LoVo (cell line): Measurements from ENCODE around the gene SIPA1L3.
"Not testable (repeated sequence)": the region's sequence is repeated elsewhere in the genome, so short reads cannot be mapped to it uniquely, and the experiment has no call there.

ENCODE experiments used
- DNase-seq: peaks from one replicate; pipeline ENCODE4 v3.0.0-alpha.2; 2016; ENCODE audit warnings: low spot score

SIPA1L3 gene

DNA sequence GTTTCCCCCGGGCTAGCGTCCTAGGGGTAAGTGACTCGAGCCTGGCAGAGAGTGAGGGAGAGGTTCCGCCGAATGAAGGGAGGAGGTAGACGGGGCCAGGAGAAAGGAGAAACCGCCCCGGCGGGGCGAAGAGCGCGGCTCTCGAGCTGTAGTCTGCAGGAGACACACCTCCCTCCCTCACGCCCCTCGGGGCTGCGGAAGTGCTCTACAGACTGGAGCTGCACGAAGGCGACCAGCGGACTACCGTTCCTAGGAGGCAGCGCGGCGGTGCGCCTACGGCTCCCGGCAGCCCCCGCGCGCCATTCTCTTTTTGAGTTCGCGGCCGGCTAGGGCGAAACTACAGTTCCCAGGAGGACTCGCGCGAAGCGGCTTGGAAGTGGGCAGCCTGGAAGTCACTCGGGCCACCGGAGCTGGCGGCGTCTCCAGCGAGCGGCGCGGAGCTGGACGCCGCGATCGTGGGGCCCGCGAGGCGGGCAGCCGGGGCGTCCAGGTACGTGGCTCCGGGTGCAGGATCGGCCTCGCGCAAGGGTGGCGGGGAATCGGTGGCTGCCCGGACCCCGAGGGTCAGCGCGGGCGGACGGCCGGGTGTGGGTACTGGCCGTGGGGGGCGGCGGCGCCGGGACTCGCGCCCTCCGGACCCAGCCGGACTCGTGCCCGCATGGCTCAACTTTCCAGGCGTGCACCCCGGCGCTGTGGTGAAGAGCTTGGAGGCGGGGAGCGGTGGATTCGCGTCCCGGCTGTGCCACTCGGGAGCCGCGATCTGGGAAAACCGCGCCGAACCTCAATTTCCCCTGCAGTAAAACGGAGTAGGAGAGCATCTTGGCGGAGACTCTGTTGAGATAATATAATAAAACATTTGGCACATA lies at the start of gene SIPA1L3:
Gene SIPA1L3 (plus strand): TSS at position 340 of the 866 bp plus-strand sequence. CDS start 174,358 bp downstream, outside the sequence.
- peak; percentile 96 for DNase-seq

GRCh38 chr19:37864501-37864900 lies 42.5 kb upstream of the SIPA1L3 start:
- DNase-seq = no peak

- not testable (repeated sequence) for DNase-seq
Measured at GRCh38 chr19:37865930-37866329, 41.1 kb upstream of the SIPA1L3 start.

DNA sequence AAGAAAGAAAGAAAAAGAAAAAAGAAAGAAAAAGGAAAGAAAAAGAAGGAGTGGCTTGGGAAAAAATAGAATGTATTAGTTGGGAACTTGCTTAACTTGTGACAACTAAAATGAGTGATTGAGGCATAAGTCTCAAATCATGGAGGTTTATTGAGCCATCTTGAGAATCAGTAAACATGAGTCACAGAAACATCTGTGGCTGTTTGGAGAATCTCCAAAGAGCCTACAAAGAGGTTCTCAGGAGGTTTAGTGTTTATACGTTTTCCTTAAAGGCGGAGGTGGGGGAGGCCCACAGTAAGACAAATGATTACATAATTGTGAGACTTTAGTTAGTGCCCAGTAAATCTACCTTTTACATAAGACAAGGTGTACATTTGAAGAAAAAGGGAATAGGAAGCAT lies 39.2 kb upstream of the SIPA1L3 start:
- DNase-seq = peak; percentile 40

DNA sequence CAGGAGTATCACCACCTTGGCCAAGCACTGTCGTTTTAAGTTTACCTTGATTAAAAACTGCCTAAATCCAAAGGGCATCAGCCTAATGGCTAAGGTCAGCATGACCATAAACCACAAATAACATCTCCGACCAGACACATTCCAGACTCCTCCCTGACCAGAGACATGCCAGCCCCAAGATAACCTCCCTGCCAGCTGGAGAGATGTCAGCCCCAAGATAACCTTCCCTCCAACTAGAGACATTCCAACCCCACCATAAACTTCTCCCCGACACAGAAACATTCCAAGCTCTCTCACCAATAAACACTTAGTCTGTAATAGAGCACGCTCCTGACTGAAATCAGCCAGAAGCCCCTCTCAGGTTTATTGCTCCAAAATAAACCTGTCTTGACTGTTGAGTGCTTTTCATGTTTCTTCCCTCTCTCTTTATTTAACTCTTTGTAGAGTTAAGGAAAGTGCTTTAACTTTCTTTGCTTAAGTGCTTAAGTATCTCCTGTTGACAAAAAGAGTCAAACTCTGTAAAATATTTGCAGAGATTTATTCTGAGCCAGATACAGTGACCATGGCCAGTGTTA lies 37.2 kb upstream of the SIPA1L3 start:
- DNase-seq = peak; percentile 28

- DNase-seq = no peak
Measured at GRCh38 chr19:37872383-37872782, 34.6 kb upstream of the SIPA1L3 start.

- DNase-seq = no peak
Measured at GRCh38 chr19:37874784-37875183, 32.2 kb upstream of the SIPA1L3 start.

DNA sequence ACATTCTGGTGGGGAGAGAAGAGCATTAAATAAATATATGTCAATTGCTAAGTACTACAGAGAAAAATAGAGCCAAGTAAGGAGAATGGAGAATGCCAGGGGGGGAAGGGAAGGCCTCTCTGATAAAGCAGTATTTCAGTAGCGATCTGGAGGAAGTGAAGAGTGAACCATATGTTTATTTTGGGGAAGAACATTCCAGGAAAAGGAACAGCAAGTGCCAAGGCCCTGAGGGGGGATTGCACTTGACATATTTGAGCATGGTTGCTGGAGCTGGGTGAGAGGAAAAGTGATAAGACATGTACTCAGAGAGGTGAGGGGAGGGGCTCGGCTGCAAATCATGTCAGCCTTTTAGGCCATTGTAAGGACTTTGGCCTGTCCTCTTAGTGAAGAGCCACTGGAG lies 31.0 kb upstream of the SIPA1L3 start:
- no peak for DNase-seq

DNA sequence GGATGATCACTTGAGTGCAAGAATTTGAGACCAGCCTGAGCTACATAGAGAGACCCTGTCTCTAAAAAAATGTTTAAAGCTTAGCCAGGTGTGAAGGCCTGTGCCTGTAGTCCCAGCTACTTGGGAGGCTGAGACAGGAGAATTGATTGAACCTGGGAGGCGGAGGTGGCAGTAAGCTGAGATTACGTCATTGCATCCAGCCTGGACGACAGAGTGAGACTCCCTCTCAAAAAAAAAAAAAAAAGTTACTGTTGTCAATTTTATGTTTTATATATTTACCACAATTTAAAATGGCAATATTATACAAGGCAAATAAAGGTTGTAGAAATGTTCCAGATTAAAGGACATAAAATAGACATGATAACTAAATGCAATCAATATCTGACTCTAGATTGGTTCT lies 29.9 kb upstream of the SIPA1L3 start:
- no peak for DNase-seq

DNA sequence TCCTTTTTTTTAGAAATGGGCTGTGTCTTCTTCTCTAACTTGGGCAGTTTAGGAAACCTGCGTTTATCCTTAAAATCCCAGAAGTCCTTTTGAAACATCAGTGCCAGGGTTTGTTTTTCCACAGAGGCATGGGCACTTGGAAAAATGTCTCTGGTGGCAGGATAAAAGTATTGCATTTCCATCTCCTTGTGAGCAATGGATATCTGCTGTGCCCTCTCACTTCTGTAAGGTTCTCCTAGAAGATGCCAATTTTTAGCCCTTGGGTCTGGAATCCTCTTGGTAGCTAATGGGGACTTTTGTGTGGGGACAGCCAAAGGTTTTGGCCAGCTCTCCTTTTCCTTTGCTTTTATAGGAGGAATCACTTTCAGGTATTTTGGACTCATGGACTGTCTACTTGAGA lies 21.6 kb upstream of the SIPA1L3 start:
- DNase-seq = no peak

GRCh38 chr19:37886571-37886970 lies 20.4 kb upstream of the SIPA1L3 start:
- no peak for DNase-seq

DNA sequence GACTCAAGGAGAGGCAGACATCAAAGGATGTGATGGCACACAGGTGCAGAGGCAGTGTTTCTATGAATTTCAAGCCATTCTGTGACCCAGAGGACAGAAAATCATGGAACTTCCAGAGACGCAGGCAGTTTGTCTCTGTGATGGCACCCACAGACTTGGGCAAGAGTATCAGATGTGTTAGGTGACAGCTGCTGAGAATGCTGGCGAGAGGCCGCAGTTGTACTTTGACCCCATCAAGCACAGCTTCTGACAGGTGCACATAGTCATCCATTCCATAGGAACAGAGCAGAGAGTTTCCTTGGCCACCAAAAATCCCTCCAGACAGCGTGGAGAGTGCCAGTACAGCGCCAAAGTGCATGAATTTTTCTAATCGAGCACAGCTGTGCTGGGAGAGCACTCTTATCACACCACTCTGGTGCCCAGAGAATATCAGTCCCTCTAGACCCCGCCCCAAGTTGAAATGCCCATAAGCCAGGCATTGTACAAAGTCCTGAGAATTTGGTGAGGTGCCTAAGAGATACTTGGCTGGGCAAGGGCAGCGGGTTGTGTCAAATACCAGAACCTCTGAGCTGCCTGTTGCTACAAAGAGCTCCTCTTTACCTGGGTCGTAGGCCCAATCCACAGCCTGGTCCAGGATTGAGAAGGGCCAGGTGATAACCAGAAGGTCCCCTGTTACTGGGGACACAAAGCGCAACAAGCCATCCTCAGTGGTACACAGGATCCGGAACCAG lies 13.0 kb upstream of the SIPA1L3 start:
- DNase-seq = no peak

DNA sequence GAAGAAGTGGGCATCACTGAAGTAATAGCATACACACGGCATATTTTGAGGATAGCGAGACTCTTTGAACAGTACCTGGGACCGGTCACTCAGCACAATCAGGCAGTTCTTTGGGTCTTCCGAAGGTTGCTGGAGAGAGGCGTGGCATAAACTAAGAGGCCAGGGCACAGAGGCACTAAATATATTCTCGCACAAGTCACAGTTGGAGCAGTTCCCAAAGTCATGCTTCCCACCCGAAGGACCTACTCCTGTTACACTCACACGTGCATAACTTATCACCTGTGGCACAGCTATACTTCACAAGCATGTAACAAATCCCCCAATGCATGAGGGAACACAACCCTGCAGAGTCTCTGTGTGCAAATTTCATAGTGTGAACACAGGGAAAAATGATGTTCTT lies 10.8 kb upstream of the SIPA1L3 start:
- DNase-seq = no peak

GRCh38 chr19:37899453-37899852 lies 7.6 kb upstream of the SIPA1L3 start:
- DNase-seq = no peak

- no peak for DNase-seq
Measured at GRCh38 chr19:37899966-37900365, 7.0 kb upstream of the SIPA1L3 start.

DNA sequence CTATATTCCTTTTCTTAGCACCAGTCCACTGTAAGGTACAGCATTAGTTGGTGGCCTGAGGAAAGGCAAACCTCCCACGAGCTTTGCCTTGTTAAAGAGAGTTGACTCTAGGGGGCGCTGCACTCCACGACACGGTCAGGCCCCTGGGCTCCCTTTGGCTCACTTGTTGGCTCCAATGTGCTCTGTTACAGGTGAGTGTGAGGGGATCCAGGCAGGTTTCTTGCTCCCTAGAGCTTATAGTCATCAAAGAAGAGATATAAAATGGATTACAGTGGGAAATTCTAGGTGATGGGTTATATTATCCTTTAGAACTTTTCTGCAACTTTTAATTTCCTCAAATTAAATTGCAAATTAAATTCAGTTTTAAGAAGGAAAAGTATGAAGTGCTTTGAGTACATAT lies 4.3 kb upstream of the SIPA1L3 start:
- peak; percentile 83 for DNase-seq

GRCh38 chr19:37903096-37903495 lies 3.9 kb upstream of the SIPA1L3 start:
- no peak for DNase-seq

DNA sequence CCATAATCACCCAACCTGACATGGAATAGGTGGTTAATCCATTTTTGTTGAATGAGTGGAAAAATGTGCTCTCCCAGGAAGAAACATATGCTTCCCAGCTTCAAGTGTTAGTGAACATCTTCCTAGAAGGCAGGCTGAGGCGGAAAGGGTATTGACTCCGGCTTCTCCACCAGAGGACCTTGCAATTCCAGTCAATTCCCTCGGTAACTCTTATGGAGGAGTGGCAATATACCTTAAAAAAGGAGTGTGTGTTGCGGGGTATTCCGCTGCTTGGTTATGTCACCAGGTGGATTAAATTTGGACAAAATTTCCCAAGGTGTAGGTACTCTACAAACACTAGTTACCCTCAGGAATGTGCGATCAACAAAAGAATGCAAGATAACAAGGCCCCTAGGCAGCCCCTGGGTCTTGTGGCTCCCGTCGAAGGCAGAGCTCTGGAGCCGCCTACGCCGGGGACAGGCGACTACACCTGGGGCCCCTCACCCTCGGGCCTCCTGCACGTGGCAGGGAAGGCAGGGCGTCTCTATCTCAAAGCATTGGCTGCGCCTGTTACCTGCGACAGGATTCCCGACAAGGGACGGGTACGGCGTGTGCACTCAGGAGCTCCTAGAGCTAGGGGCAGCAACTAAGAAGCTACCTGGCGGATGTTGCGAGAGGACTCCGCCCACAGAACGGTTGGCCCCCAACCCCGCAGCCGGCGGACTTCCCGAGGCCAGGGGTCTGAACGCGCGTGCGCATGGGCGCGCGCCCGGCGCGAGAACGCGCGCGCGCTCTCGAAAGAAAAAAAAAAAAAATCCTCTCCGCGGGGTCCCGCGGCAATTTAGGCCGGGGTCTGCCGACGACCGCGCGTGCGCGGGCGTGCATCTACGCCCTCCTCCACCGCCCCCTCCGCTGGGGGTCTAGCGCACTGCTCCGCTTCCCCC lies 801 bp upstream of the SIPA1L3 start, which contains the start of gene WDR87:
Gene WDR87 (minus strand): TSS at position 649 of the 923 bp plus-strand sequence. CDS start 8,355 bp downstream, outside the sequence.
- peak; percentile 29 for DNase-seq

DNA sequence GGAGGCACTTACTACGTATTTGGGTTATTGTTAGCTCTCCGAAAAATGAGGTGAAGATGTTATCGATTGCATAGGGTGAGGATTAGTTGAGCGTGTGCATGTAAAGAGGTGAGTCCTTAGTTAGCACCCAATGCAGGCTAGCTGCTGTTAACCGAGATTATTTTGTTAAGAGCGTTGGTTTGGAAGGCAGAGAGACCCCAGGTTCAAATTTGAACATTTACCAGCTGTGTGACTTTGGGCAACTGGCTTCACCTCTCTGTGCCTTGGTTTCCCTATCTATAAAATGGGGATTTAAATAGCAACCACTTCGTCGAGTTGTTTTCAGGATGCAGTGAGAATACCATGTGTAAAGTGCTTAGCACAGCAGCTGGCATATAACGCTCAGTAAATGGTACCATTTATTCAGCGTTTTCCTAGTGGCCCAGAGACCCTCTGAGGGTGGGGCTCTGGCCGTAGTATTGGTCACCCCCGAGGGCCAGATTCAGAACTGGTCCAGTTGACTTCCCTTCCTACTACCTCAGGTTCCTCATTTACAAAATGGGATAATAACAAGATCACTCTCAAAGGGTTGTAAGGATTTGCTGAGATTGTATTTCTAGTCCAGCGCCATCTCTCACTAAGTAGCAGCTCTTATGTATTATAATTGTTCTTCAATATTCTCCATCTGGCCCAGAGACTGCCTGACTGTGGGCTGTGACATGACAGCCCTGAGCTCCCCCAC lies 887 bp downstream of the SIPA1L3 start:
- peak; percentile 1 for DNase-seq

DNA sequence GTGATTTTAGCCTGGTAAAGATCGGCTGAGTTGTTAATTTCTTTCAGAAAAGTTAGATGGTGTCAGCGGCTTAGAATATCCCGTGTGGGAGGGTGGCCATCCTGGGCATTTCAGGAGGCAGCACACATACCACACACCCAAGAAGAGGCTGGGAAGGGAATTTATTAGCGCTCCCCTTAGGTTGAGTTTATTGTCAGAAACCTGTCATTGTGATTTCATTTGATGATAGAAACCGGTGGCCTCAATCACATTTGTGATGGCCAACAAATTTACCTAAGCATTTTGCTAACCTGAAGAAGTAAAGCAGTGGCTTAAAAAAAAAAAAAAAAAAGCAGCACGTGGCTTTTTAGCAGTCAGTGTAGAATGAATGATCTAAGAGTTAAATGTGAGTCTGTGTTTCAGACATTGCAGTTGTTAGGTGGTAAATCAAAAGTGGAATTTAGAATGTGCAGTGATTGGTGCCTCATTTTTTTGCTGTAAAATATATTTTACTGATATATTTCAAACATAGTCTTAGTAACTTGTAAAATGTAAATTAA lies 2.7 kb downstream of the SIPA1L3 start:
- no peak for DNase-seq

DNA sequence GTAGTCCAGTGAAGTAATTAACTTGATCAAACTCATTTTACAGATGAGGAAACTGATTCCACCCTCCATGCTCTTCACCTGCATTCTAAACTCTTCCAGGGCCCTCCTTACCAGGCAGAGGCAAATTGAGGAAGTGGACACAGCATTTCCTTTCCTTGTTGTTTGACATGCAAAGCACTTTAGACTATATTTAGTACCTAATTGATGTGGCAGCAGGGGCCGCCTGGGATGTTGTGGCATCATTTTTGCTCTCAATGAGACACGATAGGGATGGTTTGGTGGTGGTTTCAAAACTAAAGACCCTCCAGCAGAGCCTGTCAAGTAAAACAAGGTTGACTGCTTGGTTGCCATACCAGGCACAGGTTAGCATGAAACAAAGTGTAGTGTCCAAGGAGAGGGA lies 7.9 kb downstream of the SIPA1L3 start:
- DNase-seq = no peak
